Stomach (tissue), 9 donors: ENCODE results near the gene ZNF423. TPM values are rescaled to one million over a fixed set of nuclear protein-coding genes. Genes with fewer than 3 reads are reported as not detected.

Source experiments
- DNase-seq, 2 donors: peaks; one replicate each; pipeline versions ENCODE4 v3.0.0 to v3.0.0-alpha.2; 2013 to 2019
- H3K27ac ChIP-seq, 5 donors: fragments of 200-600 bp in 4 of 5; sonication (generic) in 4 of 5; one replicate each; pipeline ENCODE4 v1.5.1; 2013 to 2019; ENCODE audit warnings: mild to moderate bottlenecking in 1 of 5, moderate library complexity in 1 of 5
- H3K27me3 ChIP-seq, 3 donors: fragments of 200-600 bp; sonication (generic); one replicate each; pipeline ENCODE4 v1.5.1; 2017 to 2019; ENCODE audit warnings: mixed run types in 1 of 3
- H3K36me3 ChIP-seq, 4 donors: fragments of 200-600 bp; sonication (generic); 1 replicate in 3 of 4; 2 replicates in 1 of 4; pipeline ENCODE4 v1.5.1; 2016 to 2019
- H3K4me1 ChIP-seq, 4 donors: fragments of 200-600 bp; sonication (generic); one replicate each; pipeline ENCODE4 v1.5.1; 2016 to 2019
- H3K4me3 ChIP-seq, 4 donors: fragments of 200-600 bp; sonication (generic) in 3 of 4; one replicate each; pipeline ENCODE4 v1.5.1; 2016 to 2019; ENCODE audit warnings: mild to moderate bottlenecking in 1 of 4
- H3K9me3 ChIP-seq, 4 donors: fragments of 200-600 bp; sonication (generic); one replicate each; pipeline ENCODE4 v1.5.1; 2016 to 2019
- EP300 ChIP-seq: sonication (generic); formaldehyde crosslinking; IDR thresholded peaks from one replicate; pipeline ENCODE4 v1.6.1; 2017; ENCODE audit warnings: antibody characterized with exemption
- POLR2A ChIP-seq, 4 donors: fragments of 450-650 bp; IDR thresholded peaks; one replicate each; pipeline ENCODE4 v1.6.1; 2016; ENCODE audit warnings: antibody characterized with exemption in 4 of 4, control low read depth in 2 of 4, mild to moderate bottlenecking in 1 of 4, moderate library complexity in 1 of 4
- POLR2AphosphoS5 ChIP-seq, 3 donors: sonication (generic); formaldehyde crosslinking; IDR thresholded peaks; one replicate each; pipeline ENCODE4 v1.6.1; 2016; ENCODE audit warnings: antibody characterized with exemption in 3 of 3
- WGBS, 5 donors: extraction: QIAGEN DNeasy Blood & Tissue Kit in 3 of 5; methylation state at CpG; one replicate each; pipeline versions ENCODE4 v1.1.5 to v1.1.7; 2013 to 2018; 5-methylcytosine and 5-hydroxymethylcytosine counted together
- intact Hi-C: fragments of 100-400 bp; cut with DNase I; formaldehyde crosslinking; loops from one replicate; pipeline ENCODE4 v1.15.1; 2023; ENCODE audit warnings: low total_unique reads
- polyA plus RNA-seq, 3 donors: library from polyadenylated mRNA; stranded (reverse); fragments of 200-250 nt; gene quantifications; one replicate each; pipeline ENCODE4 v1.2.3, GENCODE V29; 2013
- total RNA-seq, 5 donors: library from RNA; depleted of rRNA; stranded (reverse); fragments of >200 nt; gene quantifications; one replicate each; pipeline versions ENCODE4 v1.1.0 to v1.2.3, GENCODE V29; 2014 to 2016
- TF ChIP-seq, protein P1 (sequence below), 7 experiments: fragments of 450-650 bp in 4 of 7; fragments of 200-600 bp in 3 of 7; sonication (generic) in 3 of 7; IDR thresholded peaks; one replicate each; pipeline ENCODE4 v1.5.1; 2016 to 2019; ENCODE audit warnings: antibody characterized with exemption in 7 of 7, control low read depth in 2 of 7, mild to moderate bottlenecking in 1 of 7
- donor health status: healthy with polysubstance abuse.
- donor health status: Bipolar disorder and iron deficiency.
- donor health status: healthy.

The ZNF423 gene
- total and polyA plus RNA-seq, 8 donors, result 0.29 to 3.5 (median 1.0) TPM

DNA sequence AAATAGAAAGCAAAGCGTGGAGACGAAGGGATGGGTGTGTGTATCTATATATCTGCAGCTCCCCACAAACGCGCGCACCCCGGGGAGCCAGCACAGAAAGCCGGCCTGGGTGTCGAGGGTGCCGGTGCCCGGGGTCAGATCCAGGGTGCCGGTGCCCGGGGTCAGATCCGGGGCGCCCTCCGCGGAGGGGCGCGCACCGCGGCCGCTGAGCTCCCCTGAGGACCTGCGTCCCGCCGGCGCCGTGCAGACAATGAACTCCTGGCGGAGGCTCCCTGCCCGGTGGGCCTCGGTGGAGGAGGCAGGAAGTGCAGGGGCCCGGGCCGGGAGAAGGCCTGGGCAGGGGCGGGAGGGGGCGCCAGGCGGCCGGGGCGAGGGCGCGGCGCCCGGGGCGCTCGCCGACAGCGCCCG lies 1.1 kb downstream of the ZNF423 start:
- DNase-seq, result peak in 1 of 2 donors; percentile 79
- no peaks in the 10 kb centered on the region for H3K36me3 ChIP-seq
- WGBS, 5 donors, result 0 to 3% (median 1%) methylated on average over 18 to 45 of the region's 45 CpGs
- H3K4me3 ChIP-seq, result peak overlapping the region; percentile 70 to 79 (median 76)
- H3K27ac ChIP-seq, result peak overlapping the region; percentile 86 to 95 (median 92)
- peaks cover 0 to 69% (median 24%) of the 10 kb centered on the region in 3 donors for H3K27me3 ChIP-seq
- peaks cover 33 to 75% (median 54%) of the 10 kb centered on the region in 4 donors for H3K4me1 ChIP-seq
- intact Hi-C loops, result no loop called here
- H3K9me3 ChIP-seq, result no peaks in the 10 kb centered on the region
- no peak for TF ChIP-seq POLR2A (IDR thresholded peaks at IDR 0.05)
- no peak for TF ChIP-seq EP300
- TF ChIP-seq, protein P1, sequence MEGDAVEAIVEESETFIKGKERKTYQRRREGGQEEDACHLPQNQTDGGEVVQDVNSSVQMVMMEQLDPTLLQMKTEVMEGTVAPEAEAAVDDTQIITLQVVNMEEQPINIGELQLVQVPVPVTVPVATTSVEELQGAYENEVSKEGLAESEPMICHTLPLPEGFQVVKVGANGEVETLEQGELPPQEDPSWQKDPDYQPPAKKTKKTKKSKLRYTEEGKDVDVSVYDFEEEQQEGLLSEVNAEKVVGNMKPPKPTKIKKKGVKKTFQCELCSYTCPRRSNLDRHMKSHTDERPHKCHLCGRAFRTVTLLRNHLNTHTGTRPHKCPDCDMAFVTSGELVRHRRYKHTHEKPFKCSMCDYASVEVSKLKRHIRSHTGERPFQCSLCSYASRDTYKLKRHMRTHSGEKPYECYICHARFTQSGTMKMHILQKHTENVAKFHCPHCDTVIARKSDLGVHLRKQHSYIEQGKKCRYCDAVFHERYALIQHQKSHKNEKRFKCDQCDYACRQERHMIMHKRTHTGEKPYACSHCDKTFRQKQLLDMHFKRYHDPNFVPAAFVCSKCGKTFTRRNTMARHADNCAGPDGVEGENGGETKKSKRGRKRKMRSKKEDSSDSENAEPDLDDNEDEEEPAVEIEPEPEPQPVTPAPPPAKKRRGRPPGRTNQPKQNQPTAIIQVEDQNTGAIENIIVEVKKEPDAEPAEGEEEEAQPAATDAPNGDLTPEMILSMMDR (IDR thresholded peaks at IDR 0.05), result no peak
- TF ChIP-seq POLR2AphosphoS5 (IDR thresholded peaks at IDR 0.05), result no peak

DNA sequence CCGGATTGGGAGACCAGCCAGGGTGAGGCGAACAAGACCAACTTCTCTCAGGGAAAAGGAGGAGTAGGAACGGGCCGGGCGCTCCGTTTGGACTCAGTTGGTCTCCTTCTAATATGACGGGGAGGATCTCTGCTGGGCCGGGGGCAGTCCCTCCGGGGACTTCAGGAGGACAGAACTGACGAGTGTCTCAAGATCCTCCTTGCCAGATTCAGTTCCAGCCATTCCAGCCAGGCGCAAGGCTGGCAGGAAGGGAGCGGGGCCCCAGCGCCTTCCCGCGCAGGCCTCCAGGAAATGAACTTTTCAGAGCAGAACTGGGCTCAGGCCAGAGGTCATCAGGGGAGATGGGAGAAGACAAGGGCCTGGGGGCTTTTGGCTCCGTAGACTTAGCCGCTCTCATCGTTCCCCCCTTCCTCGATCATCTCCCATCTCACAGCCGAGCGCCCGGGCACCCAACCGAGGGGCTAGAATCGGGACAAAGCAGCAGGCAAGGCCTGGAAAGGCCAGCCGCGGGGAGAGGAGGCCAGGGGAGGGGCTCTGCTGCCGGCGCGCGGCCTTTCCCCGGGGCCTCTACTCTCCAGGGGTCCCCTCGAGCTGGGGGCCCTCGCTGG lies 1.6 kb downstream of the ZNF423 start:
- peak overlapping the region; percentile 86 to 95 (median 92) for H3K27ac ChIP-seq
- intact Hi-C loops, result no loop called here
- H3K4me1 ChIP-seq, result peaks cover 32 to 77% (median 54%) of the 10 kb centered on the region in 4 donors
- TF ChIP-seq, protein P1 (IDR thresholded peaks at IDR 0.05), result no peak
- peak in 1 of 3 donors; percentile 25 for TF ChIP-seq POLR2AphosphoS5 (IDR thresholded peaks at IDR 0.05)
- H3K9me3 ChIP-seq, result no peaks in the 10 kb centered on the region
- peaks cover 0 to 64% (median 22%) of the 10 kb centered on the region in 3 donors for H3K27me3 ChIP-seq
- peak overlapping the region; percentile 70 to 79 (median 76) for H3K4me3 ChIP-seq
- H3K36me3 ChIP-seq, result no peaks in the 10 kb centered on the region
- DNase-seq, result peak in 1 of 2 donors; percentile 67
- 17 to 41% (median 20%) methylated on average over 23 to 33 of the region's 33 CpGs for WGBS, 5 donors

DNA sequence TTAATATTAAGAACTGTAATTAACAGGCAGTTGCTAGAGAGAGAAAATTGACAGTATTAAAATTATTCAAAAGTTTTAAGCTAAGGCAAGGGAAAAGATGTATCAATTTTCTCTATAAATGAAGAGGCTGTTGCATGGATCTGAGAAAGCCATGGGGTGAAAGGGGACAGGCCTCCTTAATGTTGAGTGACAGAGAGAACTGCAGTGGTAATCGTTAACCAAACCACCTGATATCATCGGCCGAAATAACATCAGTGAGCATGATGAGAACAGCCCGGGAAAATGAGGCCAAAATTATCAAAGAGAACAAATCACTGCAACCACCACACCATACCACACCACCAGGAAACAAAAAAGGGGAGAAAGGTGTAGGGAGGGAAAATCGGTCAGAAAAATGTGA lies 3.6 kb downstream of the ZNF423 start:
- no peak for TF ChIP-seq POLR2AphosphoS5 (IDR thresholded peaks at IDR 0.05)
- TF ChIP-seq, protein P1 (IDR thresholded peaks at IDR 0.05), result no peak
- no peak for TF ChIP-seq EP300
- no peak for TF ChIP-seq POLR2A (IDR thresholded peaks at IDR 0.05)
- Histone ChIP-seq H3K27me3 (peaks cover 0 to 44% (median 3%) of the 10 kb centered on the region in 3 donors), H3K4me3 (no peak overlapping the region), H3K36me3 (no peaks in the 10 kb centered on the region), H3K27ac (no peak overlapping the region), H3K9me3 (no peaks in the 10 kb centered on the region), H3K4me1 (peaks cover 14 to 56% (median 35%) of the 10 kb centered on the region in 4 donors)
- DNase-seq, result no peak
- intact Hi-C loops, result no loop called here
- WGBS, 5 donors, result 31 to 65% (median 55%) methylated on average over 5 of the region's 5 CpGs

DNA sequence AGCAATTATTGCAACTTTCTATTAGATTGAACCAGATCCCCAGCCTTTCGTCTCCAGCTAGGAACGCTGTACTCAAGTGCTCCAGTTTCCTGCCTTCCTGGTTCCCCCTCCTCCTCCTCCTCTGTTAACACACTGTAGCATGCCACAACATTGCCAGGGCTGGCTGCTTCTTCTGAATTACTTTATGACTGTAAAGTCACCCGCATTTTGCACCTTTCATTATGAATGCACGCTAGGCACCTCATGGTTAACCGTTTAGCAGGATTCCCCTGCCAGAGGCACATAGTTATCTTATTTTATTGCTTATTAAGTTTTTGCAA lies 4.5 kb downstream of the ZNF423 start:
- TF ChIP-seq EP300 (no peak), POLR2A (IDR thresholded peaks at IDR 0.05) (no peak), POLR2AphosphoS5 (IDR thresholded peaks at IDR 0.05) (no peak)
- TF ChIP-seq, protein P1 (IDR thresholded peaks at IDR 0.05), result no peak
- Histone ChIP-seq H3K27me3 (peaks cover 0 to 39% (median 3%) of the 10 kb centered on the region in 3 donors), H3K27ac (no peak overlapping the region), H3K4me1 (peaks cover 10 to 51% (median 34%) of the 10 kb centered on the region in 4 donors), H3K4me3 (no peak overlapping the region), H3K9me3 (no peaks in the 10 kb centered on the region), H3K36me3 (no peaks in the 10 kb centered on the region)
- WGBS, 5 donors, result 43 to 58% (median 51%) methylated on average over 5 of the region's 5 CpGs
- DNase-seq, result no peak
- intact Hi-C loops, result no loop called here
